A549 (cell line): ENCODE data around the gene BCR.

ENCODE experiments used
- CHD2 ChIP-seq: fragments of 150-350 bp; IDR thresholded peaks from 2 replicates; pipeline ENCODE4 v1.6.1; 2014; ENCODE audit warnings: low read length; ENCODE audit not compliant: partially characterized antibody
- CTCF ChIP-seq: fragments of >200 bp; sonication (Bioruptor Twin); formaldehyde crosslinking; IDR thresholded peaks from 3 replicates; pipeline ENCODE4 v1.5.1; 2016
- EP300 ChIP-seq, 2 experiments: fragments of >200 bp; sonication (Bioruptor Twin); formaldehyde crosslinking; IDR thresholded peaks; 2 replicates in 1 of 2; 3 replicates in 1 of 2; pipeline ENCODE4 v1.6.1; 2016 to 2017
- JUN ChIP-seq, 2 experiments: fragments of >200 bp; sonication (Bioruptor Twin); formaldehyde crosslinking; IDR thresholded peaks; 2 replicates in 1 of 2; 3 replicates in 1 of 2; pipeline ENCODE4 v1.6.1; 2016 to 2017
- PHF8 ChIP-seq: fragments of 200-600 bp; sonication (generic); IDR thresholded peaks from 2 replicates; pipeline ENCODE4 v1.6.1; 2016; ENCODE audit warnings: low read depth, mild to moderate bottlenecking, antibody characterized with exemption, moderate library complexity, borderline replicate concordance
- POLR2A ChIP-seq: IDR thresholded peaks from 2 replicates; pipeline ENCODE4 v1.6.1; 2012; ENCODE audit warnings: mild to moderate bottlenecking, low read length
- ZNF302 ChIP-seq: fragments of 250-450 bp; sonication (Bioruptor Pico); IDR thresholded peaks from 2 replicates; pipeline ENCODE4 v1.9.0; 2021; ENCODE audit warnings: inconsistent platforms, mild to moderate bottlenecking, moderate library complexity

- no peak for TF ChIP-seq PHF8
- TF ChIP-seq CTCF, result no peak
- TF ChIP-seq CHD2, result no peak
- TF ChIP-seq ZNF302 (CRISPR knock-in tag), result no peak
- TF ChIP-seq POLR2A, result no peak
- TF ChIP-seq JUN (IDR thresholded peaks at IDR 0.05), result no peak
- no peak for TF ChIP-seq EP300 (IDR thresholded peaks at IDR 0.05)
These were observed 55.7 kb downstream of the BCR start for GRCh38 chr22:23236026-23236425.
